HG03558 (cell line): Measurements from ENCODE around the gene OR2T12.
"Not testable (repeated sequence)": the region's sequence is repeated elsewhere in the genome, so short reads cannot be mapped to it uniquely, and the experiment has no call there.

Experiments used
- ATAC-seq: cut with Tn5 transposase; IDR thresholded peaks from one replicate; pipeline ENCODE4 v1.9.1; 2021; ENCODE audit warnings: moderate number of reproducible peaks; ENCODE audit not compliant: unreplicated experiment; ENCODE audit errors: extremely low read depth

OR2T12 gene, protein sequence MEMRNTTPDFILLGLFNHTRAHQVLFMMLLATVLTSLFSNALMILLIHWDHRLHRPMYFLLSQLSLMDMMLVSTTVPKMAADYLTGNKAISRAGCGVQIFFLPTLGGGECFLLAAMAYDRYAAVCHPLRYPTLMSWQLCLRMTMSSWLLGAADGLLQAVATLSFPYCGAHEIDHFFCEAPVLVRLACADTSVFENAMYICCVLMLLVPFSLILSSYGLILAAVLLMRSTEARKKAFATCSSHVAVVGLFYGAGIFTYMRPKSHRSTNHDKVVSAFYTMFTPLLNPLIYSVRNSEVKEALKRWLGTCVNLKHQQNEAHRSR

DNA sequence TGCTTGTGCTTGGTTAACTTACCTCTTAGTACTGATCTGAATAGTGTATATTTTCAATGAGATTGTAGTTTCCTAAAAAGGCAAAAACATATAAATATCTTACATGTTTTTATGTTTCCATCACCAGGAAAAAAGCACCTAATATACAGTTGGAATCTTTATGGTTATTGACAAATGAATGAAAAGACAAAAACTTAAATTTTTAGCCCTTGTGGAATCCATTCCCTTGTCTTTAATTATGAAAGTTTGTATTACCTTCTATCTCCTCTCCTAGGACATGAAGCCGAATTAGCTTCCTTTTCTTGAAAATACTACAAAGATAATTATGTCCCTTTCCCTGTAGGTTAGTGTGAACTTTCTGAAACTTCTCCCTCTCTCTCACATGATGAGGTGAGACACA is at the start of gene OR2T12:
Gene OR2T12, minus strand, starts transcription at position 101 of the 400 bp plus-strand sequence. CDS start 7,846 bp downstream, outside the sequence.
- no peak for ATAC-seq

DNA sequence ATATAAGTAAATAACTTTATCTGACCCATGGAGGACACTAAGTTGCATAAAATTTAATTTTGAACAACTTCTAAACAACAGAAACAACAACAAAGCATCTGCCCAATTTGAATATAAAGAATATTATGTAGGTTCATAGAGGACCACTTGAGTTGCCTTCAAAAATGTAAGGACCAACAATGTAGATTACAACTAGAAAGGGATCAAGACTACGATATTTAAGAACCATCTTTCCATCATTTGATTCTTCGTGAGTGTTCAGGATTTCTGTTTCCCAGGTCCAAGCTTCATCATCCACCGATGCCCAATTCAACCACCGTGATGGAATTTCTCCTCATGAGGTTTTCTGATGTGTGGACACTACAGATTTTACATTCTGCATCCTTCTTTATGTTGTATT is 45.3 kb upstream of the OR2T12 start, which contains the start of gene OR14C36:
Gene OR14C36, plus strand, starts transcription at position 301 of the 400 bp plus-strand sequence. Its CDS starts 0 bp downstream, at position 301.
- no peak for ATAC-seq

DNA sequence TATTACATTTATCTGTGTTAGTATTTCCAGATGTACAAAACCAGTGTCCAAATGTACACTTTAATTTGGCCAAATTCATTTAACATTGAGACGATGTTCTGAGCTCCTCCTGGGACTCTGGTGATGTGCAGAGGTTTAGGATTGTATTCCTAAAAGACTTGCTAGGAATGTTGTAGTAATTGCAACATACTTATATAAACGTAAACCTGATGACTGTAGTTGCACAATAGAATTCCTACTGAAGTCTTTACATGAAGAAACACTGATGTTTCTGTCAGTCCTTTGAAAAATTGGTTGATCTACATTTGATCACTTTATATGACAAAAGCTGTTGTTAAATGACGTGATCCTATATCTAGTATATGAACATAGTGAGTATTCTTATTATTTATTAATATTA is 40.2 kb upstream of the OR2T12 start:
- no peak for ATAC-seq

DNA sequence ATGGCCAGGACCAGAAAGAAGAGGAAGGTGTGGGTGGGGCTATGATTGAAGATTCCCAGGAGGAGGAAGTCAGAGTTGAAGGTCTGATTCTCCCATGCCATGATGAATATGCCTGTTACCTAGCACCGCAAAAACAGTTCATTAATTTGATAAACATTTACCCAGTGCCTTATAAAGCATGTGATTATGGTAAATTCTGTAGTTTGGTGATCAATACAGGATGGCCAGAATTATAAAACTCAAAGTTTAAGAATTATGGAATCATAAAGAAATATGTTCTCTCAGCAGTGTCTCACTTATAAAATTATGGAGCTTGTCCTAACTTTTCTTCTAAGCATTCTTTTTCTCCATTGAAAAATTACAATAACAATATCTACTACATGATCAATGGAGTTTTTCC is 21.2 kb upstream of the OR2T12 start, which contains the start of gene OR2M7:
Gene OR2M7, minus strand, starts transcription at position 101 of the 400 bp plus-strand sequence. Its CDS starts 0 bp downstream, at position 101.
- no peak for ATAC-seq

DNA sequence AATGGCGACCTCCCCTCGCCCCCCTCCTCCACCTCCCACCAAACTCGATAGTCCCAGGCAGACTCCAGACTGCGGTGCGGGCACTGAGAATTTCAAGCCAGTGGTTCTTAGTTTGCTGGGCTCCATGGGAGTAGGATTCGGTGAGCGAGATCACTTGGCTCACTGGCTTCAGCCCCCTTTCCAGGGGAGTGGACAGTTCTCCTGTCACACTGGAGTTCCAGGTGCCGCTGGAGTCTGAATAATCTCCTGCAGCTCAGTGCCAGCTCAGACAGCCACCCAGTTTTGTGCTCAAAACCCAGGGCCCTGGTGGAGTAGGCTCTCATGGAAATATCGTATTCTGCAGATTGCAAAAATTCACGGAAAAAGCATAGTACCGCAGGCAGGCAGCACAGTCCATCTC is 13.6 kb upstream of the OR2T12 start:
- no peak for ATAC-seq

DNA sequence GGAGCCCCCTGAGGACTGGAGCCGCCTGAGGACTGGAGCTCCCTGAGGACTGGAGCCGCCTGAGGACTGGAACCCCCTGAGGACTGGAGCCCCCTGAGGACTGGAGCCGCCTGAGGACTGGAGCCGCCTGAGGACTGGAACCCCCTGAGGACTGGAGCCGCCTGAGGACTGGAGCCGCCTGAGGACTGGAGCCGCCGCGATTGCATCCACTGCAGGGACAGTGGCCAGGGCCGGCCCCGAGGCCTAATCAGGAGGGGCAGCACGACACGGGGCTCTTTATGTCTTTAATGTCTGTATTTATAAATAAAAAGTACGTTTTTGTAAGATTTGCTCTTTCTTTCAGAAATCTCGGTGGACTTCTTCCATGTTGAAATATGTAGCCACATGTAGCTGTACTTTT is 3.5 kb upstream of the OR2T12 start:
- ATAC-seq: not testable (repeated sequence)

DNA sequence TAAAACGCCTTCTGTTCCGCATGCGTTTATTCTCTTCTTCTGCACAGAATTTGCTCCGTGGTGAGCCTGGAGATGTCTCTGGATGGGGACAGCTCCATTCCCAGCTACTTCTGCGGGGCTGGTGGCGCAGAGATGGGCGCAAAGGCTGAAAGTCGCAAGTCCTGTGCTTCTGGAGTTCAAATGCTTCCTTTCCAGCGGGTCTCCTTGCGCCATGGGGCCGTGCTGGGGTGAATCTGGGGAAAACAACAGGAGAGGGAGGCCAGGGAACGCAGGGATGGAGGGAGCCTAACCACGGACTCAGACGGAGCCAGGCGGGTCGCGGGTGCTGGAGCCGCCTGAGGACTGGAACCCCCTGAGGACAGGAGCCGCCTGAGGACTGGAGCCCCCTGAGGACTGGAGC is 2.9 kb upstream of the OR2T12 start:
- ATAC-seq: no peak

DNA sequence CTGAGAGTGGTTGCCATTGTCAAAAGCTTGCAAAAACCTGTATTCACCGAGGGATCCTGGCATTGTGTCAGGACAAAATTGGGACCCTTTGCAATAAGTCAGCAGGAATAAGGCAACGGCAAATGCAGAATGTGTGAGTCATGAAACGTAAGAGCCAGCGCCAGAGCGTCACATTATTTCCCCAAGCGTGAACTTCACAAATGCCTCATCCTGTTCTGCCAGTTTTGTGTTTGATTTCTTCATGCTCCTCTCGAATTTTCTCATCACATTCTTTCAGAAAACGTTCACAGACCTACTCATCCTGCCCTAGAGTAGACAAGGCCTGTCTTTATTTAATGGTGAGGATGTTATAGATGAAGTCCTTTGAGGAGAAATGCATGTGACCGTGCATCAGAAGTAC is 2.4 kb upstream of the OR2T12 start:
- ATAC-seq: not testable (repeated sequence)

DNA sequence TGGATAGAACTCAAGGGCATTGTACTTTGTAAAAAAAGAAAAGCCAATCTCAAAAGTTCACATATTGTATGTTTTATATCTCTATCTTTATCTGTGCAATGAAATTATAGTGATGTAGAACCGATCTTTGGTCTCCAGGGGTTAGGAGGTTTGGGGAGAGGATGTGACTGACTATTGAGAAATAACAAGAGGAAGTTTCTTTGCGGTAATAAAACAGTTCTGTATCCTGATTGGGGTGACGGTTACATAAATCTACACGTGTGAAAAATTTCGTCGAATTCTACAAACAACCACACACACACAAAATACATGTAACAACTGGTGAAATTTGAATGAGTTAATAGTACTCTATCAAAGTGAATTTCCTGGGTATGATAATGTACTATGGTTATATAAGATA is 14.8 kb downstream of the OR2T12 start:
- no peak for ATAC-seq

DNA sequence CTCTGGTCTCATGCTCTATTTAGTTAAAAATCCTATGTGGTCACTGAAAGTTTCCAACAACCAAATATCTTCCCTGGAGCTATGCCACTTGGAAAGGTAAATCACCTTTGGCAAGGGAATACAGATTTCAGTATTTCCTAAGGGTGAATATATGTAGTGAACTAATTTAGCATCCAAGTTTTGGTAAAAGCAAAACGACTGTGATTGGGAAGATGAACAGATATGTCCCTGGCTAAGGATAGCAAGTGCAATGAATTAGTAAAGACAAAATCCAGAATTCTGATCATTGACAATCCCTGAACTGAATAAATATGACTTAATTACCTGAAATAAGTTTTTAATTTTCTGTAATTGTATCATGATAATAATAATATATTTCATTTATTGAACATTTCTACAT is 25.3 kb downstream of the OR2T12 start, which contains the start of gene OR2T33:
Gene OR2T33, minus strand, starts transcription at position 101 of the 400 bp plus-strand sequence. CDS start 4,162 bp downstream, outside the sequence.
- ATAC-seq: no peak

DNA sequence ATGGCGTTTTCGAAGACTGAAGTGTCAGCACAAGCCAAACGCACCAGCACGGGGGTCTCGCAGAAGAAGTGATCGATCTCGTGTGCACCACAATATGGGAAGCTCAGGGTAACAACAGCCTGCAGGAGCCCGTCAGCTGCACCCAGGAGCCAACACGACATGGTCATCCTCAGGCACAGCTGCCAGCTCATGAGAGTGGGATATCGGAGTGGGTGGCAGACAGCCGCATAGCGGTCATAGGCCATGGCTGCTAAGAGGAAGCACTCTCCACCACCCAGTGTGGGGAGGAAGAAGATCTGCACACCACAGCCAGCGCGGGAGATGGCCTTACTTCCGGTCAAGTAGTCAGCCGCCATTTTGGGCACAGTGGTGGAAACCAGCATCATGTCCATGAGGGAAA is 30.0 kb downstream of the OR2T12 start:
- not testable (repeated sequence) for ATAC-seq

DNA sequence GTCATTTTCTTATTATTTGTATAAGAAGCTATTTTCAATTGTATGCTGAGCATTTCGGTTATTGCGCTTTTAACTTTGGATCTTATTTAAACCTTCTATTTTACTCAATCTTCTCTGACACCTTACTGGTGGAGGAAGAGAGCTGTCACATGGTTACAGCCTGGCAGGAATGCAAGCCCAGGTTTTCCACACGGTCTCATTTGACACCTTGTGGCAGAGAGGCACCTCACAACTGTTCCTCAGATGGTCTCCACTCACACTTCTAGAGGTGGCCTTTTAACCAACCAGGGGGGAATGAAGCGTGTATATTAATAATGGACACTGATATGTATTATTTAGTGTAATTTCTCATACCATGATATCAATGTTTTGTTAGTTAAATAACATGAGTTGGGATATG is 35.0 kb downstream of the OR2T12 start:
- ATAC-seq: no peak

DNA sequence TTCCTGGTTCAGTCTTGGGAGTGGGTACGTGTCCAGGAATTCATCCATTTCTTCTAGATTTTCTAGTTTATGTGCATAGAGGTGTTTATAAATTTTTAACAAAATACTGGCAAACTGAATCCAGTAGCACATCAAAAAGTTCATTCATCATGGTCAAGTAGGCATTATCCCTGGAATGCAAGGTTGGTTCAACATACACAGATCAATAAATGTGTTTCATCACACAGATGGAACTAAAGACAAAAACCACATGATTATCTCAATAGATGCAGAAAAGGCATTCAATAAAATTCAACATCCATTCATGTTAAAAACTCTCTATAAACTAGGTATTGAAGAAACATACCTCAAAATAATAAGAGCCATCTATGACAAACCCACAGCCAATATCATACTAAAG is 43.9 kb downstream of the OR2T12 start:
- ATAC-seq: not testable (repeated sequence)

DNA sequence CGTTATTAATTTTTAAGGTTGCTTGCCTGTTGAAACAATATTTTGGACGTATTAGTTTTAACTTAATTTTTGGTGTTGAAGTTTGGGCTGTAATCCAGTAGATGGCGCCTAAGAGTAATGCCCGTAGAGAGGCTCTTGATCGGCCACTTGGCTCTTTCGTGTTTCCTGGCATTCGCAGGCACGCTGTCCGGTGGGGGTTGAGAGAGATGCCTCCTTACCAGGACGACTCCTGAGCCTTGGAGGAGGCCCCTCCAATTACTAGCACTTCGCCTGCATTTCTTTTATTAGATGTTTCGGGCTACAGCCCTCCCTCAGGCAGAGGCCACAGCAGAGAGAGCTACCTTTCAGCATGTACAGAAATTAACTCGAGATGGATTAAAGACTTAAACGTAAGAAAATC is 60.0 kb downstream of the OR2T12 start:
- ATAC-seq: peak; percentile 57
